Astrocyte (in vitro differentiated cells and primary cell): ENCODE data around the gene FAM227B.

Experiments
- EZH2 ChIP-seq: IDR thresholded peaks from 2 replicates; pipeline ENCODE4 v1.6.1; 2012; ENCODE audit warnings: mild to moderate bottlenecking, low read length, inconsistent platforms; ENCODE audit not compliant: insufficient read depth
- TF ChIP-seq, protein P1 (sequence below): IDR thresholded peaks from 2 replicates; pipeline ENCODE4 v1.5.1; 2011; ENCODE audit warnings: low read depth, mild to moderate bottlenecking, inconsistent platforms, low read length, moderate library complexity; ENCODE audit not compliant: insufficient read depth

DNA sequence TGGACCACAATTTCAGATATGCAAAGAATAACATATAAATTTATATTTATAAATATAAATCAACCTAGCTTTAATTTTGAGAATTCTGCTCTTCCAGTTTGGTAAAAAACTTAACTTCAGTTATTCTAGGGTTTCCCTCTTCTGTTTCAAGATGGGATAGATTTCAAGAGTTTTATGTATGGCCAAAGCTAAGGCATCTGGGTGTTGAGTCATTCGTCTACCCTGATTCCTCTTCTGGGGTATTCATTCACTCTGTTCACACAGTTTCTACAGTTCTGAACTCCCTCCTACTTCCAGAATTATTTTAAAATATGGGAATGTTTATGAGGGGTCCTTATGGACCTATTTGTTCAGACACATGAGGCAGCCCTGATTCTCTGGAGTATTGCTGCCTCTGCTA lies 201.8 kb downstream of the FAM227B start:
- no peak for TF ChIP-seq EZH2
- TF ChIP-seq, protein P1, sequence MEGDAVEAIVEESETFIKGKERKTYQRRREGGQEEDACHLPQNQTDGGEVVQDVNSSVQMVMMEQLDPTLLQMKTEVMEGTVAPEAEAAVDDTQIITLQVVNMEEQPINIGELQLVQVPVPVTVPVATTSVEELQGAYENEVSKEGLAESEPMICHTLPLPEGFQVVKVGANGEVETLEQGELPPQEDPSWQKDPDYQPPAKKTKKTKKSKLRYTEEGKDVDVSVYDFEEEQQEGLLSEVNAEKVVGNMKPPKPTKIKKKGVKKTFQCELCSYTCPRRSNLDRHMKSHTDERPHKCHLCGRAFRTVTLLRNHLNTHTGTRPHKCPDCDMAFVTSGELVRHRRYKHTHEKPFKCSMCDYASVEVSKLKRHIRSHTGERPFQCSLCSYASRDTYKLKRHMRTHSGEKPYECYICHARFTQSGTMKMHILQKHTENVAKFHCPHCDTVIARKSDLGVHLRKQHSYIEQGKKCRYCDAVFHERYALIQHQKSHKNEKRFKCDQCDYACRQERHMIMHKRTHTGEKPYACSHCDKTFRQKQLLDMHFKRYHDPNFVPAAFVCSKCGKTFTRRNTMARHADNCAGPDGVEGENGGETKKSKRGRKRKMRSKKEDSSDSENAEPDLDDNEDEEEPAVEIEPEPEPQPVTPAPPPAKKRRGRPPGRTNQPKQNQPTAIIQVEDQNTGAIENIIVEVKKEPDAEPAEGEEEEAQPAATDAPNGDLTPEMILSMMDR = no peak
